ENCODE data around the gene RMND1. TPM values are rescaled to one million over a fixed set of nuclear protein-coding genes. Genes with fewer than 3 reads are reported as not detected.

The RMND1 gene
- total and polyA plus RNA-seq, 2 donors from 2014 or later: 18.3 to 33.7 TPM

DNA sequence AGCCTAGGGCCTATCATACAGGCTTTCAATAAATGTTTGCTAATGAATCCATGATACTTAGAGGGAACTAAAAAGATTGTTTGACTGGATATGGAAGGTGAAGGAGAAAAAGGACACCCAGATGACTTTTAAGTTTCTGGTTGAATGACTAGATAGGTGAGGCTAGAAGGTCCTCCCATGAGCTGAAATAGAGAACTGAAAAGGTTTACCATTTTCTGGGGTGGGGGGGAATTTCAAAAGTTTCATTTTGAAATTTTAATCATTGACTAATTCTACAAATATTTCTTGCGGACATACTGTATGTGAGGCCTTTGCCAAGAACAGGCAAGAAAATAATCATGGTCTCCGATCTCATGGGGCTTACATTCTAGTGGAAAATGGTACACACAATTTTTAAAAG is 42.7 kb downstream of the RMND1 start:
- TF ChIP-seq, protein P1, sequence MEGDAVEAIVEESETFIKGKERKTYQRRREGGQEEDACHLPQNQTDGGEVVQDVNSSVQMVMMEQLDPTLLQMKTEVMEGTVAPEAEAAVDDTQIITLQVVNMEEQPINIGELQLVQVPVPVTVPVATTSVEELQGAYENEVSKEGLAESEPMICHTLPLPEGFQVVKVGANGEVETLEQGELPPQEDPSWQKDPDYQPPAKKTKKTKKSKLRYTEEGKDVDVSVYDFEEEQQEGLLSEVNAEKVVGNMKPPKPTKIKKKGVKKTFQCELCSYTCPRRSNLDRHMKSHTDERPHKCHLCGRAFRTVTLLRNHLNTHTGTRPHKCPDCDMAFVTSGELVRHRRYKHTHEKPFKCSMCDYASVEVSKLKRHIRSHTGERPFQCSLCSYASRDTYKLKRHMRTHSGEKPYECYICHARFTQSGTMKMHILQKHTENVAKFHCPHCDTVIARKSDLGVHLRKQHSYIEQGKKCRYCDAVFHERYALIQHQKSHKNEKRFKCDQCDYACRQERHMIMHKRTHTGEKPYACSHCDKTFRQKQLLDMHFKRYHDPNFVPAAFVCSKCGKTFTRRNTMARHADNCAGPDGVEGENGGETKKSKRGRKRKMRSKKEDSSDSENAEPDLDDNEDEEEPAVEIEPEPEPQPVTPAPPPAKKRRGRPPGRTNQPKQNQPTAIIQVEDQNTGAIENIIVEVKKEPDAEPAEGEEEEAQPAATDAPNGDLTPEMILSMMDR (IDR thresholded peaks at IDR 0.05; ENCODE audit: borderline replicate concordance, extremely low read depth, insufficient read depth): no peak
- H3K4me1 ChIP-seq (ENCODE audit: control insufficient read depth in 2 of 3, insufficient read depth in 2 of 3, low read depth in 1 of 3, low read length in 3 of 3): no peaks in the 10 kb centered on the region
- intact Hi-C loops (cut with DNase I): no loop called here
- H3K9me3 ChIP-seq (ENCODE audit: control insufficient read depth in 2 of 3, insufficient read depth in 1 of 3, low read length in 3 of 3): no peaks in the 10 kb centered on the region
- no peak overlapping the region for H3K4me3 ChIP-seq (ENCODE audit: low read length in 3 of 3)
- no peak overlapping the region for H3K27ac ChIP-seq (ENCODE audit: low read depth in 2 of 2, low read length in 2 of 2)
- FAIRE-seq (no peak), DNase-seq (no peak)
- peaks cover 4 to 32% (median 19%) of the 10 kb centered on the region in 3 donors for H3K36me3 ChIP-seq (ENCODE audit: control insufficient read depth in 2 of 3, insufficient read depth in 3 of 3, low read length in 3 of 3)
- H3K9ac ChIP-seq (ENCODE audit: low read length in 3 of 3): no peak overlapping the region
- no peaks in the 10 kb centered on the region for H3K27me3 ChIP-seq (ENCODE audit: control insufficient read depth, insufficient read depth, low read length)

DNA sequence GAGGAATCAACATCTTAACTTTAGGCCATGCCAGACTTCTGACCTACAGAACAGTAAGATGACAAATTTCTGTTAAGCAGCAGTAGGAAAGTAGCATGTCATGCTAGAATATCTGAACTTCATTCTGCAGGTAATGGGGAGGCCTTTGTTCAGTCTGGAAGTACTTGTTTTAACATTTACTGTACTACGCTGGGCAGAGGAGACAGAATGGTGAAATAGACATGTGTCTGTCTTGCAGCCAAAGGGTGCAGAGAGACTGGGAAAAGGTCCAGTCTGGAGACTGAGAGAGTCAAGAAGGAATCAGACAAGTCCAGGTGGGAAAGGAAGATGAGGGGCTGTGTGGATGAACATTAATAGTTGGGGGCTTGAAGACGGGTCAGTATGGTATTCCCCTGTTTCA is 43.1 kb downstream of the RMND1 start:
- H3K9ac ChIP-seq (ENCODE audit: low read length in 3 of 3): no peak overlapping the region
- intact Hi-C loops (cut with DNase I): no loop called here
- DNase-seq (no peak), FAIRE-seq (no peak)
- TF ChIP-seq, protein P1 (IDR thresholded peaks at IDR 0.05; ENCODE audit: borderline replicate concordance, extremely low read depth, insufficient read depth): no peak
- H3K27ac ChIP-seq (ENCODE audit: low read depth in 2 of 2, low read length in 2 of 2): no peak overlapping the region
- no peak overlapping the region for H3K4me3 ChIP-seq (ENCODE audit: low read length in 3 of 3)
- H3K27me3 ChIP-seq (ENCODE audit: control insufficient read depth, insufficient read depth, low read length): no peaks in the 10 kb centered on the region
- H3K4me1 ChIP-seq (ENCODE audit: control insufficient read depth in 2 of 3, insufficient read depth in 2 of 3, low read depth in 1 of 3, low read length in 3 of 3): no peaks in the 10 kb centered on the region
- H3K9me3 ChIP-seq (ENCODE audit: control insufficient read depth in 2 of 3, insufficient read depth in 1 of 3, low read length in 3 of 3): no peaks in the 10 kb centered on the region
- peaks cover 4 to 32% (median 19%) of the 10 kb centered on the region in 3 donors for H3K36me3 ChIP-seq (ENCODE audit: control insufficient read depth in 2 of 3, insufficient read depth in 3 of 3, low read length in 3 of 3)

DNA sequence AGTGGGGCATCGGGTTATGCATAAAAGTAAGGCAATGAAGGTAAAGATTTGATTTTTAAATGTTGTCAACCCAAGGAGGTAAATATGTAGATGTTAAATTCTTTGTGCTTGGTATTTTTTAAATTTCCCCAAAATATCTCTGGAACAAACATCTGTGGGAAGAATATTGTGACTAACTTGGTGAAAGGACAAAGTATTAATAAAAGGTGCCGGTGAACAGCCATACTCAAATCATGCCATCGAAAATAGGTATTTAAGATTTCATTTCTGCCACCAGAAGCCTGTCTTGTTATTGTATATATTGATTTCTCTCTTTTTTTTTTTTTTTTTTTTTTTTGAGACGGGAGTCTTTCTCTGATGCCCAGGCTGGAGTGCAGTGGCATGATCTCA is 48.0 kb downstream of the RMND1 start:
- H3K27ac ChIP-seq (ENCODE audit: low read depth in 2 of 2, low read length in 2 of 2): no peak overlapping the region
- no peaks in the 10 kb centered on the region for H3K27me3 ChIP-seq (ENCODE audit: control insufficient read depth, insufficient read depth, low read length)
- peaks cover 0 to 6% (median 3%) of the 10 kb centered on the region in 3 donors for H3K4me1 ChIP-seq (ENCODE audit: control insufficient read depth in 2 of 3, insufficient read depth in 2 of 3, low read depth in 1 of 3, low read length in 3 of 3)
- intact Hi-C loops (cut with DNase I): no loop called here
- no peak overlapping the region for H3K4me3 ChIP-seq (ENCODE audit: low read length in 3 of 3)
- no peak overlapping the region for H3K9ac ChIP-seq (ENCODE audit: low read length in 3 of 3)
- FAIRE-seq: no peak
- H3K36me3 ChIP-seq (ENCODE audit: control insufficient read depth in 2 of 3, insufficient read depth in 3 of 3, low read length in 3 of 3): peaks cover 2 to 13% (median 8%) of the 10 kb centered on the region in 3 donors
- H3K9me3 ChIP-seq (ENCODE audit: control insufficient read depth in 2 of 3, insufficient read depth in 1 of 3, low read length in 3 of 3): no peaks in the 10 kb centered on the region
- TF ChIP-seq, protein P1 (IDR thresholded peaks at IDR 0.05; ENCODE audit: borderline replicate concordance, extremely low read depth, insufficient read depth): no peak
- DNase-seq: no peak

DNA sequence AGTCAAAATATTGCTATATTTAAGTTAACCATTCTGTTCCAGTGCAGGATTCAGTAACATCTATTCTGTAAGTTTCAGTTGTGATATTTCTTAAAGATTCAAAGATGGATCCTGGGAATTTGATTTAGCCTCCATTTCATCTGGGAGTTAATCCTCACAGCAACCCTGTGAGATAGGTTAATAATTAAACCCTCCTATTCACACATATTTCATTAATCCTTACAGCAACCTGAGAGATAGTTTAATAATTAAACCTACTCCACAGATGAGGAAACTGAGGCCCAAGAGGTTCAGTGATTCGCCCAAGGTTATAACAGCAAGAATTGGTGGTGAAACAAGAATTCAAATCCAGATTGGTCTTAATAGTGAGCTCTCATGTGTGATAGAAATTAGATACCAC is 49.7 kb downstream of the RMND1 start:
- intact Hi-C loops (cut with DNase I): no loop called here
- no peaks in the 10 kb centered on the region for H3K9me3 ChIP-seq (ENCODE audit: control insufficient read depth in 2 of 3, insufficient read depth in 1 of 3, low read length in 3 of 3)
- no peak overlapping the region for H3K9ac ChIP-seq (ENCODE audit: low read length in 3 of 3)
- H3K4me1 ChIP-seq (ENCODE audit: control insufficient read depth in 2 of 3, insufficient read depth in 2 of 3, low read depth in 1 of 3, low read length in 3 of 3): peaks cover 0 to 6% (median 5%) of the 10 kb centered on the region in 3 donors
- no peak overlapping the region for H3K27ac ChIP-seq (ENCODE audit: low read depth in 2 of 2, low read length in 2 of 2)
- no peaks in the 10 kb centered on the region for H3K27me3 ChIP-seq (ENCODE audit: control insufficient read depth, insufficient read depth, low read length)
- H3K36me3 ChIP-seq (ENCODE audit: control insufficient read depth in 2 of 3, insufficient read depth in 3 of 3, low read length in 3 of 3): peaks cover 4 to 13% (median 6%) of the 10 kb centered on the region in 3 donors
- no peak for DNase-seq
- H3K4me3 ChIP-seq (ENCODE audit: low read length in 3 of 3): no peak overlapping the region
- FAIRE-seq: no peak
- TF ChIP-seq, protein P1 (IDR thresholded peaks at IDR 0.05; ENCODE audit: borderline replicate concordance, extremely low read depth, insufficient read depth): no peak

Data from kidney (tissue), 14 donors.